Sigmoid colon (tissue), 7 donors: ENCODE results near the gene HMCN1. TPM values are rescaled to one million over a fixed set of nuclear protein-coding genes. Genes with fewer than 3 reads are reported as not detected.

ENCODE experiments used
- DNase-seq: peaks from one replicate; pipeline ENCODE4 v3.0.0-alpha.2; 2019
- H3K27ac ChIP-seq, 4 donors: fragments of 200-600 bp; sonication (generic); one replicate each; pipeline ENCODE4 v1.5.1; 2016 to 2019; ENCODE audit warnings: mild to moderate bottlenecking in 1 of 4
- H3K27me3 ChIP-seq, 3 donors: fragments of 200-600 bp; sonication (generic); one replicate each; pipeline ENCODE4 v1.5.1; 2019; ENCODE audit warnings: mild to moderate bottlenecking in 1 of 3
- H3K36me3 ChIP-seq, 4 donors: fragments of 200-600 bp; sonication (generic); one replicate each; pipeline ENCODE4 v1.5.1; 2016 to 2019
- H3K4me1 ChIP-seq, 4 donors: fragments of 200-600 bp; sonication (generic); one replicate each; pipeline ENCODE4 v1.5.1; 2017 to 2019
- H3K4me3 ChIP-seq, 4 donors: fragments of 200-600 bp; sonication (generic); one replicate each; pipeline ENCODE4 v1.5.1; 2017 to 2019; ENCODE audit warnings: mild to moderate bottlenecking in 2 of 4, moderate library complexity in 1 of 4
- H3K9me3 ChIP-seq, 4 donors: fragments of 200-600 bp in 3 of 4; sonication (generic) in 3 of 4; one replicate each; pipeline versions ENCODE4 v1.5.1 to v1.6.1; 2013 to 2019
- CTCF ChIP-seq, 4 experiments: fragments of 450-650 bp in 3 of 4; fragments of 200-600 bp in 1 of 4; IDR thresholded peaks; one replicate each; pipeline ENCODE4 v1.5.1; 2016 to 2019; ENCODE audit warnings: antibody characterized with exemption in 4 of 4, mild to moderate bottlenecking in 3 of 4, moderate library complexity in 2 of 4
- EP300 ChIP-seq, 4 donors: sonication (generic); formaldehyde crosslinking; IDR thresholded peaks; one replicate each; pipeline ENCODE4 v1.6.1; 2017; ENCODE audit warnings: antibody characterized with exemption in 4 of 4
- POLR2A ChIP-seq, 2 donors: fragments of 450-650 bp; IDR thresholded peaks; one replicate each; pipeline ENCODE4 v1.6.1; 2016; ENCODE audit warnings: antibody characterized with exemption in 2 of 2, mild to moderate bottlenecking in 2 of 2, moderate library complexity in 2 of 2
- POLR2AphosphoS5 ChIP-seq, 4 donors: sonication (generic); formaldehyde crosslinking; IDR thresholded peaks; one replicate each; pipeline ENCODE4 v1.6.1; 2017; ENCODE audit warnings: antibody characterized with exemption in 4 of 4
- WGBS, 2 donors: extraction: QIAGEN DNeasy Blood & Tissue Kit; methylation state at CpG; one replicate each; pipeline ENCODE4 v1.1.7; 2013; 5-methylcytosine and 5-hydroxymethylcytosine counted together
- intact Hi-C: fragments of 100-400 bp; cut with DNase I; formaldehyde crosslinking; loops from one replicate; pipeline ENCODE4 v1.15.1; 2023
- polyA plus RNA-seq, 3 donors: library from polyadenylated mRNA; stranded (reverse); fragments of 200-250 nt; gene quantifications; one replicate each; pipeline ENCODE4 v1.2.3, GENCODE V29; 2013
- total RNA-seq, 4 donors: library from RNA; depleted of rRNA; stranded (reverse); fragments of >200 nt; gene quantifications; one replicate each; pipeline ENCODE4 v1.1.0, GENCODE V29; 2016
- donor health status: healthy with polysubstance abuse.
- donor health status: Bipolar disorder and iron deficiency.
- donor health status: healthy.

Gene HMCN1
- total and polyA plus RNA-seq, 7 donors: under 0.01 to 22.7 (median 6.7) TPM

- Histone ChIP-seq H3K4me3 (peak overlapping the region; percentile 38 to 59 (median 52)), H3K4me1 (peaks cover 0 to 13% (median 6%) of the 10 kb centered on the region in 4 donors), H3K36me3 (no peaks in the 10 kb centered on the region), H3K9me3 (no peaks in the 10 kb centered on the region), H3K27ac (peak overlapping the region; percentile 65 to 92 (median 79)), H3K27me3 (no peaks in the 10 kb centered on the region)
- DNase-seq: no peak
- TF ChIP-seq EP300 (IDR thresholded peaks at IDR 0.05) (no peak), POLR2A (IDR thresholded peaks at IDR 0.05) (no peak), POLR2AphosphoS5 (IDR thresholded peaks at IDR 0.05) (no peak), CTCF (IDR thresholded peaks at IDR 0.05) (no peak)
- intact Hi-C loops: no loop called here
- 61 to 67% methylated on average over 10 of the region's 10 CpGs for WGBS, 2 donors
Observed at GRCh38 chr1:185734929-185735700, 924 bp downstream of the HMCN1 start.

- H3K4me1 ChIP-seq: peaks cover 0 to 13% (median 6%) of the 10 kb centered on the region in 4 donors
- TF ChIP-seq EP300 (IDR thresholded peaks at IDR 0.05) (no peak), POLR2AphosphoS5 (IDR thresholded peaks at IDR 0.05) (no peak), CTCF (IDR thresholded peaks at IDR 0.05) (no peak), POLR2A (IDR thresholded peaks at IDR 0.05) (no peak)
- intact Hi-C loops: no loop called here
- H3K27ac ChIP-seq: peak overlapping the region; percentile 28 to 92 (median 79)
- DNase-seq: no peak
- H3K9me3 ChIP-seq: peaks cover 0 to 4% (median 0%) of the 10 kb centered on the region in 4 donors
- no peaks in the 10 kb centered on the region for H3K36me3 ChIP-seq
- no peaks in the 10 kb centered on the region for H3K27me3 ChIP-seq
- peak overlapping the region; percentile 26 to 59 (median 52) for H3K4me3 ChIP-seq
- WGBS, 2 donors: 63 to 71% methylated on average over 3 of the region's 3 CpGs
Observed at GRCh38 chr1:185735701-185736064, 1.5 kb downstream of the HMCN1 start.

- Histone ChIP-seq H3K27ac (no peak overlapping the region), H3K4me1 (peaks cover 0 to 6% (median 2%) of the 10 kb centered on the region in 4 donors), H3K36me3 (no peaks in the 10 kb centered on the region), H3K27me3 (no peaks in the 10 kb centered on the region), H3K4me3 (no peak overlapping the region), H3K9me3 (peaks cover 0 to 8% (median 0%) of the 10 kb centered on the region in 4 donors)
- DNase-seq: no peak
- 79 to 80% methylated on average over 2 of the region's 2 CpGs for WGBS, 2 donors
- TF ChIP-seq POLR2A (IDR thresholded peaks at IDR 0.05): no peak
- TF ChIP-seq EP300 (IDR thresholded peaks at IDR 0.05): no peak
- no peak for TF ChIP-seq CTCF (IDR thresholded peaks at IDR 0.05)
- TF ChIP-seq POLR2AphosphoS5 (IDR thresholded peaks at IDR 0.05): no peak
- intact Hi-C loops: no loop called here
Observed at GRCh38 chr1:185739967-185740366, 5.8 kb downstream of the HMCN1 start.

- peak overlapping the region in 1 of 4 donors; percentile 52 for H3K27ac ChIP-seq
- H3K36me3 ChIP-seq: no peaks in the 10 kb centered on the region
- TF ChIP-seq EP300 (IDR thresholded peaks at IDR 0.05) (no peak), CTCF (IDR thresholded peaks at IDR 0.05) (no peak), POLR2A (IDR thresholded peaks at IDR 0.05) (no peak), POLR2AphosphoS5 (IDR thresholded peaks at IDR 0.05) (no peak)
- H3K9me3 ChIP-seq: peaks cover 0 to 8% (median 0%) of the 10 kb centered on the region in 4 donors
- DNase-seq: no peak
- no peaks in the 10 kb centered on the region for H3K4me1 ChIP-seq
- H3K27me3 ChIP-seq: no peaks in the 10 kb centered on the region
- intact Hi-C loops: no loop called here
- 77 to 78% methylated on average over 3 of the region's 3 CpGs for WGBS, 2 donors
- H3K4me3 ChIP-seq: no peak overlapping the region
Observed at GRCh38 chr1:185741551-185741950, 7.4 kb downstream of the HMCN1 start.
